ENCODE measurements around the gene EIF4G1. TPM values are rescaled to one million over a fixed set of nuclear protein-coding genes. Genes with fewer than 3 reads are reported as not detected.

The EIF4G1 gene
- total RNA-seq, 6 donors from 2014 or later = 278 to 408 (median 326) TPM

DNA sequence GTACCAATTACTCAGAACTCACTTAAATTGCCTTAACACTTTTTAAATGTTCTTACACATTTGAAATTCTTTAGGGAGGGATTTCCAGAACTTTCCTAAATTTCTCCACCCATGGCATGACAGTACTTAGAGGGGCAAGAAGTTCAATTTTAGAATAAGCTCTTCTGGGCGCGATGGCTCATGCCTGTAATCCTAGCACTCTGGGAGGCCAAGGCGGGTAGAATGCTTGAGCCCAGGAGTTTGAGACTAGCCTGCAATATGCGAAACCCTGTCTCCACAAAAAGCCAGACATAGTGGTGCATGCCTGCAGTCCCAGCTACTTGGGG lies 33.6 kb downstream of the EIF4G1 start:
- DNase-seq = no peak
- TF ChIP-seq POLR2AphosphoS5 (IDR thresholded peaks at IDR 0.05) = no peak
- TF ChIP-seq, protein P1, sequence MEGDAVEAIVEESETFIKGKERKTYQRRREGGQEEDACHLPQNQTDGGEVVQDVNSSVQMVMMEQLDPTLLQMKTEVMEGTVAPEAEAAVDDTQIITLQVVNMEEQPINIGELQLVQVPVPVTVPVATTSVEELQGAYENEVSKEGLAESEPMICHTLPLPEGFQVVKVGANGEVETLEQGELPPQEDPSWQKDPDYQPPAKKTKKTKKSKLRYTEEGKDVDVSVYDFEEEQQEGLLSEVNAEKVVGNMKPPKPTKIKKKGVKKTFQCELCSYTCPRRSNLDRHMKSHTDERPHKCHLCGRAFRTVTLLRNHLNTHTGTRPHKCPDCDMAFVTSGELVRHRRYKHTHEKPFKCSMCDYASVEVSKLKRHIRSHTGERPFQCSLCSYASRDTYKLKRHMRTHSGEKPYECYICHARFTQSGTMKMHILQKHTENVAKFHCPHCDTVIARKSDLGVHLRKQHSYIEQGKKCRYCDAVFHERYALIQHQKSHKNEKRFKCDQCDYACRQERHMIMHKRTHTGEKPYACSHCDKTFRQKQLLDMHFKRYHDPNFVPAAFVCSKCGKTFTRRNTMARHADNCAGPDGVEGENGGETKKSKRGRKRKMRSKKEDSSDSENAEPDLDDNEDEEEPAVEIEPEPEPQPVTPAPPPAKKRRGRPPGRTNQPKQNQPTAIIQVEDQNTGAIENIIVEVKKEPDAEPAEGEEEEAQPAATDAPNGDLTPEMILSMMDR (IDR thresholded peaks at IDR 0.05) = no peak
- no peak for TF ChIP-seq POLR2A (IDR thresholded peaks at IDR 0.05)
- no peak for TF ChIP-seq EP300 (IDR thresholded peaks at IDR 0.05)
- H3K4me1 ChIP-seq = peaks cover 4 to 12% (median 9%) of the 10 kb centered on the region in 4 donors

DNA sequence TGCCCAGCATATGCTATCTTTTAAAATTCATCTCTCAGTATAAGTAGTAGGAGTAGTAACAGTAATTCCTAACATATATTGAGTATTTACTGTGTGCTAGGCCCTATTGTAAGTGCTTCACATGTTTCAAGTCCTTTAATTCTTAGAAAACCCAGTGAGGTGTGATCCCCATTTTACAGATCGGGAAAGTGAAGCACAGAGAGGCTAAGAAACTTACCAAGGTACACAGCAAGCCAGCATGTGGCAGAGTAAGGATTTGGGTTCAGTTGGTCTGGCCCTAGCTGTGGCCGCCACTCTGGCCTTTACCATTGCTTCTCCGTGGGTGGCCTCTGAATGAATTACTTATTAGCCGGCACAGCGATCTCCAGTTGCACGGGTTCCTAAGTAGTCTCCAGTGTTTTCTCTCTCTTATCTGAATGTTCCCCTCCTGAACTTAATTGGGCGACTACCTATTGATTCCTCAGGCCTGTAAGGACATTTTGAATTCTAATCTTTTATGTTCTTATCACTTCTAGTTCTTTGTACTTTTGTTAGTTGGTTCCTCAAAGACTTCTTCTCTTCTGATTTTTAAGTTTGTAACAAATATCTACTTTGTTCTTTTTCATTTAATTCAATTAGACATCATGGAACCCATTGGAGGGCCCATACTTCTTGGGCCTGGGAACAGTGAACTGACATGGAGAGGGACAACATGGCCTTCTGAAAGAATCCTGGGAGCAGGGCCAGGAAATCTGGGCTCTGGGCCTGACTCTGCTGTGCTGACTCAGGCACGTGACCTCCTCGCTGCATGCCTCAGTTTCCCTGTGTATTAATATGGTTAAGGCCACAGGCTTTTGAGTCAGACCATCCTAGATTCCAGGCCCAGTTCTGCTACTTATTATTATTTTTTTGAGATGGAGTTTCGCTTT lies 35.4 kb downstream of the EIF4G1 start:
- no peak overlapping the region for H3K27ac ChIP-seq
- DNase-seq = no peak
- H3K27me3 ChIP-seq = no peaks in the 10 kb centered on the region
- ATAC-seq (ENCODE audit: low FRiP score in 2 of 2) = no peak
- H3K4me1 ChIP-seq = peaks cover 4 to 12% (median 9%) of the 10 kb centered on the region in 4 donors
- TF ChIP-seq POLR2AphosphoS5 (IDR thresholded peaks at IDR 0.05) (no peak), POLR2A (IDR thresholded peaks at IDR 0.05) (no peak), EP300 (IDR thresholded peaks at IDR 0.05) (no peak)
- TF ChIP-seq, protein P1 (IDR thresholded peaks at IDR 0.05) = no peak
- WGBS, 2 donors = 86 to 89% methylated on average over 10 of the region's 10 CpGs
- H3K36me3 ChIP-seq = peaks cover 0 to 5% (median 2%) of the 10 kb centered on the region in 4 donors
- H3K4me3 ChIP-seq = no peak overlapping the region
- no peaks in the 10 kb centered on the region for H3K9me3 ChIP-seq

More for the DNA sequence above, 33.6 kb downstream of the EIF4G1 start:
- Histone ChIP-seq H3K27me3 (no peaks in the 10 kb centered on the region), H3K9me3 (no peaks in the 10 kb centered on the region), H3K27ac (no peak overlapping the region), H3K36me3 (peaks cover 0 to 19% (median 11%) of the 10 kb centered on the region in 4 donors), H3K4me3 (no peak overlapping the region)
- ATAC-seq (ENCODE audit: low FRiP score in 2 of 2) = no peak
- WGBS, 2 donors = 85 to 87% methylated on average over 4 of the region's 4 CpGs

DNA sequence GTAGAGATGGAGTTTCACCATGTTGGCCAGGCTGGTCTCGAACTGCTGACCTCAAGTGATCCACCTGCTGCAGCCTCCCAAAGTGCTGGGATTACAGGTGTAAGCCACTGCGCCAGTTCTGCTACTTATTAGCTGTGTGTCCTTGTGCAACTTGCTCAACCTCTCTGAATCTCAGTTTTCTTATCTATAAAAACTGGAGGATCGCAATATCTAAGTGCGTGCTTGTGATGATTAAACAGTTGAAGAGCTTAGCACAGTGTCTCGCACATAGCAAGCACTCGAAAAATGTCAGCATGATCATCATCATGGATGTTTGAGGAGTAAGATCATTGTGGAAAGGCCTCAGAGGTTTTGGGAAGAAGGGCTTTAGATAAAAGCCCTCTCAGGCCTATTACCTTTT lies 36.2 kb downstream of the EIF4G1 start:
- no peak for DNase-seq
- no peak for TF ChIP-seq EP300 (IDR thresholded peaks at IDR 0.05)
- TF ChIP-seq, protein P1 (IDR thresholded peaks at IDR 0.05) = no peak
- no peak for TF ChIP-seq POLR2A (IDR thresholded peaks at IDR 0.05)
- TF ChIP-seq POLR2AphosphoS5 (IDR thresholded peaks at IDR 0.05) = no peak
- 87 to 93% methylated on average over 6 of the region's 6 CpGs for WGBS, 2 donors
- peaks cover under 1 to 6% (median 5%) of the 10 kb centered on the region in 4 donors for H3K4me1 ChIP-seq
- no peak overlapping the region for H3K27ac ChIP-seq
- no peak overlapping the region for H3K4me3 ChIP-seq
- no peaks in the 10 kb centered on the region for H3K9me3 ChIP-seq
- peaks cover 0 to 2% (median 0%) of the 10 kb centered on the region in 4 donors for H3K36me3 ChIP-seq
- no peaks in the 10 kb centered on the region for H3K27me3 ChIP-seq
- ATAC-seq (ENCODE audit: low FRiP score in 2 of 2) = no peak

DNA sequence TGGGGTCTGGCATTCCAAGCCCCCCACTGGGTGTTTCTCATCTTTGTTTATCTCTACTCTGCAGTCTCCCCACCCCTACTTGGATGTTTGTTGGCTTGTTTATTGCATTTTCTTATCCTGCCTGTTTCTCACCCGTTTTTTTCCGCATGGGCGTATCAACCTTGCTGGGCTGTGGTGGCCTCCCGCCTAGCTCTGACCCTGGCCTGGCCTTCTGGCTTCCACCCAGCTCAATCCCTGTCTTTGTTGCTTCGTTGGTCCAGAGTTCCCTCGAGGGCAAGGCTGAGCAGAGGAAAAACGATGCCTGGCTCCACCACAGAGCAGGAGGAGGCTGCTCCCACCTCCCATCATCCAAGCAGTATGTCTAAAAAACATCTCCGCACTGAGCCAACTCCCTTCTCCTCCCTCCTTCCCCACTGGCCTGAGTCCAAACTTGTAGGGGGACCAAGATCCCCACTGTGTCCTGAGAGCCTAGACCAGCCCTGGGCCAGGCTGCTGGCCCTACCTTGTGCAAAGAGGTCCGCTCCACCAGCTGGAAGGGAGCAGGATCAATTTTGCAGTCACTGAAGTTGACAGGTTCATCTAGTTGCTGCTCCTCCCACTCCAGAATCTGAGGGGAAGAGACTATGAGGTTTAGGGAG lies 37.2 kb downstream of the EIF4G1 start:
- Histone ChIP-seq H3K27ac (no peak overlapping the region), H3K36me3 (peaks cover 0 to 5% (median 0%) of the 10 kb centered on the region in 4 donors), H3K9me3 (no peaks in the 10 kb centered on the region), H3K4me3 (no peak overlapping the region), H3K4me1 (no peaks in the 10 kb centered on the region), H3K27me3 (no peaks in the 10 kb centered on the region)
- ATAC-seq (ENCODE audit: low FRiP score in 2 of 2) = no peak
- DNase-seq = no peak
- TF ChIP-seq POLR2A (IDR thresholded peaks at IDR 0.05) (no peak), POLR2AphosphoS5 (IDR thresholded peaks at IDR 0.05) (no peak), EP300 (IDR thresholded peaks at IDR 0.05) (no peak)
- TF ChIP-seq, protein P1 (IDR thresholded peaks at IDR 0.05) = no peak
- WGBS, 2 donors = 67 to 72% methylated on average over 9 of the region's 9 CpGs
